HG03432 (cell line): ENCODE measurements around the gene EVC.
A peak's percentile ranks its signal among the peaks of the same experiment; 100 is the strongest.

Experiments used
- ATAC-seq: cut with Tn5 transposase; IDR thresholded peaks from one replicate; pipeline ENCODE4 v1.9.1; 2021; ENCODE audit warnings: mild to moderate bottlenecking, moderate library complexity; ENCODE audit not compliant: unreplicated experiment

EVC gene

GRCh38 chr4:5753766-5754528 is 42.9 kb downstream of the EVC start:
- no peak for ATAC-seq

DNA sequence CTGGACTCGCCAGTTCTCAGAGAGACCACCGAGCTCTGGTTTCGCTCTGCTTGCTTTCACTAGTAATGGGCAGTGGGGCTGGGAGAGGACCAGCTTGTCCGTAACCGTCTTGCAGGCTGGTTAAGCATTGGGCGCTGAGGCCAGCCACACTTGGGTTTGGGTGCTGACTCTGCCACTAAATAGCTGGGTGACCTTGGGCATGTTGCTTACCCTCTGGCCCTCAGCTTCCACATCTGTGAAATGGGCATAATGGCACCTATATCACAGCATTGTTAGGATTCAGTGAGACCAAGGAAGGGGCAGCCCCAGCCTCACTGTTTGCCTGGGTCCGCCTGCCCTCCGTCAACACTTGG is 43.5 kb downstream of the EVC start:
- ATAC-seq, result no peak

DNA sequence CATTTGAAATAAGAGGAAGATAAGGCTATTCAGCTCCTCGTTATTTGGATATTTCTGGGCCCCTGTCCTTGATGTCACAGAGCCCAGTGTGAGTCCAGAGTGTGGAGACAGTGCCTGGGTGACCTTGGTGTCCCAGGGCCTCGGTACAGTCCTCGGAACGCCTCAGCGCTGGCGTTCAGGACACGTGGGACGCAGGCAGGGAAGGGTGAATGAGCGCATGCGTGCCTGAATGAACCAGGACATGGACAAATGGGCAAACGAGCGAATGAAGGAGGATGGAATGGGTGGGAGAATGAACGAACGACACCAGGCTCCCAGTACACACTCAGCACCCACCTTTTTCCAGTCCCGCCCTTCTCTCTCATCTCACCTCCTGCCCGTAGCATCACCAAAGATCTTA is 44.2 kb downstream of the EVC start:
- ATAC-seq, result no peak

- ATAC-seq, result no peak
Measured at GRCh38 chr4:5755679-5756078, 44.7 kb downstream of the EVC start.

- no peak for ATAC-seq
Measured at GRCh38 chr4:5756271-5756670, 45.3 kb downstream of the EVC start.

DNA sequence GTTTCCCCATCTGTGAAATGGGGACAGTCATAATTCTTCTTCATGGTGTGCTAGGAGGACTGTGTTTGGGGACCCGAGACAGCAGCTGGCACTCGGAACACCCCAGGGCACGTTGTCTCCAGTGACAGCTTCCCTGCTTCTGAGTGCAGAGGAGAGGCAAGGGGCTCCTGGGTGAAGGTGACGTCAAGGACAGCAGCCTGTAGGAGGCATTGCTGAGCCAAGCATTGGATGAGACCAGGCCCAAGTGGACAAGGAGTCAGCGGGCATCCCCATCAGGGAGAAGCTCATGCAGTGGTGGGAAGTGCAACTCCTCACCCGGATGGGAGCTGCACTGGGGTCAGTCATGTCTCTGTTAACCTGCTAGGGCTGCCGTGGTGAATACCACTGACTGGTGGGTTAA is 46.1 kb downstream of the EVC start:
- ATAC-seq, result no peak

DNA sequence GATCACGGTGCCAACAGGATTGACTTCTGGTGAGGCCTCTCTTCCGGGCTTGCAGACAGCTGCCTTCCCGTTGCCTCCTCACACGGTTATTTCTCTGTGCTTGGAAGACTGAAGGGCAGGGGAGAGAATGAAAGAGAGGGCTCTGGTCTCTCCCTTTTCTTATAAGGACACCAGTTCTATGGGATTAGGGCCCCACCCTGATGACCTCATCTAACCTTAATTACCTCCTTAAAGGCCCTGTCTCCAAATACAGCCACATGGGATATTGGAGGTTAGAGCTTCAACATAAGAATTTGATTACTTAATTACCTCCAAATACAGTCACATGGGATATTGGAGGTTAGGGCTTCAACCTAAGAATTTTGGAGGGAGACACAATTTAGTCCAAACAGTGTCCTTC is 46.5 kb downstream of the EVC start:
- ATAC-seq, result no peak

DNA sequence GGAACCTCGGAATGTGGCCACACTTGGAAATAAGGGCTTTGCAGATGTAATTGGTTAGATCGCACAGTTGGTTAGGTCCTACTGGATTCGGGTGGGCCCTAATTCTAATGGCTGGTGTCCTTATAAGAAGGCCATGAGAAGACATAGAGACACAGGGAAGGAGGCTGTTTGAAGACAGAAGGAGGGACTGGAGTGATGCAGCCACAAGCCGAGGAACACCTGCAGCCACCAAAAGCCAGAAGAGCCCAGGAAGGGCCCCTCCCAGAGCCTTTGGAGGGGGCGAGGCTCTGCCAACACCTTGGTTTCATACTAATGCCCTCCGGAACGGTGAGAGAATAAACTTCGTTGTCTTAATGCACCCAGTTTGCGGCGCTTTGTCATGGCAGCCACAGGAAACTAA is 47.0 kb downstream of the EVC start:
- no peak for ATAC-seq

DNA sequence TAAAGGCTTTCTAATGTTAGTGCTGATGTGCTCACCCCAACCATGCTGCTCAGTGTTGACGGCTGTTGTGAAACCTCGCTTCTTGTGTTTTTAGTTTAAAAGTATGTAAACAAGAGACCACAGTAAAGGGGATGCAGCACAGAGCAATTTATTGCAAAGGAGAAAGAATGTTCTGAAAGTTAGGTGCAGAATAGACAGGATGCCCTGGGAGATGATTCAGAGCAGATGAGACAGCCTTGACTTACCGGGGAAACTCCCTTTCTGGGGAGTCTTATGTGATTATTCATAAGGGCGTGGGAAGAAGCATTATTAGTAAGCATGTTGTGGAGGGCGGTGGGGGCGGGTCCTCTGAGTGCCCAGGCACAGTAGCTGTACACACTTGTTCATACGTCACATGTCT is 47.7 kb downstream of the EVC start:
- peak; percentile 70 for ATAC-seq

DNA sequence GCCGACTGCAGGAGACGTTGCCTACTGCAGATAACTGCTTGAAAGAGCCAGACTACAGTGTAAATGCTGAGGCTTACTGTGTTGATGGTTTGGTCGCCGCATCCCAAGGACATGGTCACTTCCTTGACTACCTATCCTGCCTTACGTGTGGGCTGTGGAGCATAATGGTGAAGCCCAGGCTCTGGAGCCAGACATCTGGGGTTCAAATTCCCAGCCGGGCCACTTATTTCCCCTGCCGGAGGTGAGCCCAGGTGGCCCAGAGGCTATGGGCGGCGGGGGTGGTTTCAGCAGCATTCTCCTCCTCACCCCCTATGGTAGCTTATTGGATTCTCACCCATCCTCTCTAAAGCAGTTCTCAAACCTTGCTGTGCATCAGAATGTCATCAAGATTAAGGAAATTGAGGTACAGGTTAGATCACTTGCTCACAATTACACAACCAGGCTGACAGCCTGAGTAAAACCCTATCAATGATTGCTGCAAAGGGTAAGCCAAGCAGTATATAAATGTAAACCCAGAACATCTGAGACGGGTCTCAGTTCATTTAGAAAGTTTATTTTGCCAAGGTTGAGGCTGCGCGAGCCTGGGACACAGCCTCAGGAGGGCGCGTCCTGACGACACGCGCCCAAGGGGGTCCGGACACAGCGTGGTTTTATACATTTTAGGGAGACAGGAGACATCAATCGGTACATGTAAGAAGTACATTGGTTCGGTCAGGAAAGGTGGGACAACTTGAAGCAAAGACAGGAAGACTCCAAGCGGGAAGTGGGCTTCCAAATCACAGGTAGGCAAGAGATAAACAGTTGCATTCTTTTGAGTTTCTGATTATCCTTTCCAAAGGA is 48.5 kb downstream of the EVC start:
- ATAC-seq, result no peak

DNA sequence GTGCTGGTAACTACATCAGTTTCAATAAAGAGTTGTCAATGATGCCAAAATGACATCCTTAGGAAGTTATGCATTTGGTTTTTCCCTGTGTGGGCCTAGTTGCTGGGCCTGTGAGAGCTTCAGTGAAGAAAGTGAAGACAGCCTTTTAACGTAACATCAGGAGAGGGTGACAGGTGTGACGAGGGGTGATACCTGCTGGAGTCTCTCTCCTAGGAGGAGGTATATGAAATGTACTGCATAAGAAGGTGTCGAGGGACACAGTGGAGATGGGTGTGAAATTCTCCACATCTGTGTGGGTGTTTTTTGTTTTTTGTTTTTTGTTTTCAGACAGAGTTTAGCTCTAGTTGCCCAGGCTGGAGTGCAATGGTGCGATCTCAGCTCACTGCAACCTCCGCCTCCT is 49.2 kb downstream of the EVC start:
- ATAC-seq, result no peak

DNA sequence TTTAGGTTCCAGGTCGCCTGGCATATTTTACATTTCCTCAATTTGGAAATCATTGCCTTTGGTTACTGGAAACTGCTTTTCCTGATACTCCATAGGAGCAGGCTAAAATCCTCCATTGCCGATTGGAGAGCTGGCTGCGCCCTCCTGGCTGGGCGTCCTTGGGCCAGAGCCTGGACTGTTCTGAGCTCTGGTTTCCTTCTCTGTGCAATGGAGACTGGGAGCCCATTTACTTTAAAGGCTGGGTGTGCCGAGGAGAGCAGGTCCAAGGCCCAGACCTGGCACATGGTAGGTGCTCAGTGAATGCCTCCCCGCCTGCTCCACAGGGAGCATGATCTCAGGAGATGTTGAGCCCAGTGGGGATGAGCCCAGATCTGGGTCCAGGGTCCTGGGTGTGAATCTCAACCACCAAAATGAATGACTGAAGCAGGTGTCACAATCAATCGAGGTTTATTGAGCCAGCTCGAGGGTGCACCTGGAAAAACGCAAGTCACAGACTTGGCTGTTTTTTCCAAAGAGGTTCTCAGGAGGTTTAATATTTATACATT is 50.0 kb downstream of the EVC start:
- ATAC-seq, result no peak

- ATAC-seq, result no peak
Measured at GRCh38 chr4:5770051-5770450, 59.0 kb downstream of the EVC start.

- no peak for ATAC-seq
Measured at GRCh38 chr4:5772528-5773270, 61.7 kb downstream of the EVC start.

- ATAC-seq, result no peak
Measured at GRCh38 chr4:5773271-5773555, 62.2 kb downstream of the EVC start.

DNA sequence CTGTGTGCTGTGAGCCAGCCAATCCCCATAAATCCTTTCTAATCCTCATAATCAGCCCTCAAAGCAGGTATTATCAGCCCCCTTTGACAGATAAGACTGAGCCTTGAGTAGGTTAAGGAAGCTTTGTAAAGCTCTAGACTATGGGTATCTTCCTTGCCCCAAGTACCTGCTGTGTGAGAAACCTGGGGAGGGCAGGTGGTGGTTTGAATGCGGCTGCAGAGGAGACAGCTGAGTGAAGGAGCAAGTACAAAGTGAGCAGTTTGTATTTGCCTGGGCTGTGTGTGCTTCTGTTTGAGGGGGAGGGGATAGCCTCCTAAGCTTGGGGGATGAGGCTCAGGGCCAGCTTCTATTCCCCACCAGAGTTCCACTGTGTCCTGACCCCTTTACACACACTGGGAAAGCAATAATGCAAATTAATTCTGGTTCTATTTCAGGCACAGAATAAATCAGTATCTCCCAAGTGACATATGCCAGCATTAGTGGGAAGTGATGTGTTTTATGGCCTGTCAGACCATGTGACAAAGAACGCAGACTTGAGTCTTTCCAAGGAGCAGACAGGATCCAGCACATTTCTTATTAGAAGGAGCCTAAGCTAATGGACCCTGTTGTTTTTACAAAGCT is 63.5 kb downstream of the EVC start:
- ATAC-seq, result no peak

DNA sequence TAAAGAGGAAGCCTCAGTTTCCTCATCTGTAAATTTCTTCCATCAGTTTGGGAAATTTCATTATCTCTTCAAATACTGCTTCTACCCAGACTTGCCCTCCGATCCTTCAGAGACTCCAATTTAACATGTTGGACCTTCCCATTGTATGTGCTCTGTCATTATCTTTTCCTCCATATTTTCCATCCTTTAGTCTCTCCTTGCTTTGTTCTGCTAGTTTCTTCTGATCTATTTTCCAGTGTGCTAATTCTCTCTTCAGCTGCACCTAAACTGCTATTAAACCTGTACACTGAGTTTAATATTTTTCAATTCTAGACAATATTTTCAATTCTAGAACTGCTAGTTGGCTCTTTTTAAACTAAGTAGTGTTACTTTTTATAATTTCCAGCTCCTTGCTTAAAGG is 65.5 kb downstream of the EVC start:
- no peak for ATAC-seq

DNA sequence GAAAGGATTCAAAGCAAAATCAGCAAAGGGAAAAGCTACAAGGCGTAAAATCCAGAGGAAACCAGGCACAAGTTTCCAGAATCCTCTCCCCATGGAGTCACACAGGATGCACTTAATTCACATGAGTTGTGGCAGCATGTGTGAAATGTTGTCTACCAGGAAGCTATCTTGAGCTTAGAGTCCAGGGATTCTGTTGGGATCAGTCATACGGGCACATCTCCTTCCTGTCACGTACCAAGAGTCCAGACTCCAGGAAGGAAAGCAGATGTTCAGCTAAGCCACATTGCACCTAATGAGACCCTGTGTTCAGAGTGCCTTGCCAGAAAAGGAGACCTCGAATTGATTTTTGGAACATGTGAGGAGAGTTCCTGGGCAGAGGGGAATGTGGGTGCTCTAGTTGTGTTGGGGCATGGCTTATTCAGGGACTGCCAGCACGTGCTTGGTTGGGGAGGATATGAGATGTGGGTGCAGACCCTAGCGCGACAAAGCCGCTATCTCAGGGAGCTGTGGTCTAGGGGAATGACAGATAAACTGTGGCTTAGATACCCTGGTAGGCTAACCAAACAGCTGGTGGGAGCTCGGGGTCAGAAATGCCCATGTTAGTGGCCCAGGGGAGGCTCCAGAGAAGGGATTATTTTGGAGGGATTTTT is 70.0 kb downstream of the EVC start:
- ATAC-seq, result no peak

GRCh38 chr4:5781691-5782090 is 70.7 kb downstream of the EVC start:
- no peak for ATAC-seq

DNA sequence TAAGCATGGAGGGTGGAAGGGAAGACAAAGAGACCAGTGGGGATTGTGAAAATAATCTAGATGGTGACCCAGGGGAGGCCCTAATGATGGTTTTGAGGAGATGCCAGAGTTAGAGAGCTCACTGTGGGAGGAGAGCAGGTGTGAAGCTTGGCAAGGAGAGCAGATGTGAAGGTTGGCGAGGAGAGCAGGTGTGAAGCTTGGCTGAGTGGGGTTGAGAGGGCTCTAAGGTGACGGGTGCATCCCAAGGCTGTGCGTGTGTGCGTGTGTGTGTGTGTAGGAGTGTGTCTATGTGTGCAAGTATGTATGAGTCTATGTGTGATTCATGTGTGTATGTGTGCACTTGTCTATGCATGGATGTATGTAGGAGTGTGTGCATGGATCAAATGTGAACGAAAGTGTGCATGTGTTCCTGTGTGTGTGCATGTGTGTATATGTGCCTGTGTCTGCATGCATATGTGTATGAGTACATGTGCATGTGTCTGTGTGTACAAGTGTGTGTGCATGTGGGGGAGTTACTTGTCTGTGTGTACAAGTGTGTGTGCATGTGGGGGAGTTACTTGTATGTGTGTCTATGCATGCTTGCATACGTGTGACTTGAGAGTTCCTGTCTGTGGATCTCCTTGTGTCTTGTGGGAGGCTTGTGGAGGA is 72.0 kb downstream of the EVC start:
- no peak for ATAC-seq
